ENCODE results near the gene ASB8. TPM values are rescaled to one million over a fixed set of nuclear protein-coding genes. Genes with fewer than 3 reads are reported as not detected.

ASB8 gene
- total RNA-seq (2022): 19.2 and 20.4 TPM in 2 replicates
- Bru-seq, nascent RNA: percentile 65 among the genes with signal in this experiment
- percentile 67 among the genes with signal in this experiment for BruChase-seq, experiment 1, labeled RNA remaining after a 6-hour chase
- percentile 79 among the genes with signal in this experiment for BruChase-seq, experiment 2, labeled RNA remaining after a 2-hour chase
- long read RNA-seq, transcript ASB8-201 (4 exons, 2,615 nt): major isoform, 6 of 10 reads
- long read RNA-seq, partial matches to known transcripts: 0 of 10 reads
- long read RNA-seq, other reads (novel, unspliced or antisense): 2 of 10 reads

GRCh38 chr12:48157018-48157888, at the start of gene ASB8:
Gene ASB8, minus strand, starts transcription at chr12:48157515. Its CDS starts 4,019 bp downstream, at chr12:48153496.
- TF ChIP-seq CTCF (IDR thresholded peaks at IDR 0.05; ENCODE audit: unreplicated experiment): no peak
- no TSS peak for BruUV-seq (replicated peaks)
- Mint-ChIP-seq H3K36me3 (ENCODE audit: insufficient read depth, unreplicated experiment) (peaks cover 20% of the 10 kb centered on the region), H3K4me1 (ENCODE audit: low read depth, unreplicated experiment) (no peaks in the 10 kb centered on the region), H3K27ac (ENCODE audit: unreplicated experiment) (peak within 1 kb of the TSS; percentile 75), H3K9me3 (ENCODE audit: low read depth, unreplicated experiment) (no peaks in the 10 kb centered on the region), H3K27me3 (ENCODE audit: unreplicated experiment) (peaks cover 12% of the 10 kb centered on the region), H3K4me3 (ENCODE audit: low read depth, unreplicated experiment) (peak within 1 kb of the TSS; percentile 81)
- peak; percentile 92 for DNase-seq
- intact Hi-C loops (cut with micrococcal nuclease; ENCODE audit: unreplicated experiment): no loop called here
- CTCF ChIA-PET: interaction anchor here (0.6 to 1.0 kb wide), 5 partner anchors 9 to 208 kb away, joined by 3 to 8 read pairs (median 4); no protein-coding TSS in a partner anchor

- TF ChIP-seq CTCF (IDR thresholded peaks at IDR 0.05; ENCODE audit: unreplicated experiment): no peak
- Mint-ChIP-seq H3K36me3 (ENCODE audit: insufficient read depth, unreplicated experiment) (peaks cover 15% of the 10 kb centered on the region), H3K27me3 (ENCODE audit: unreplicated experiment) (no peaks in the 10 kb centered on the region), H3K9me3 (ENCODE audit: low read depth, unreplicated experiment) (peaks cover 8% of the 10 kb centered on the region), H3K4me1 (ENCODE audit: low read depth, unreplicated experiment) (no peaks in the 10 kb centered on the region), H3K4me3 (ENCODE audit: low read depth, unreplicated experiment) (no peak within 1 kb of the TSS), H3K27ac (ENCODE audit: unreplicated experiment) (peak within 1 kb of the TSS; percentile 61)
- BruUV-seq (replicated peaks): no TSS peak
- intact Hi-C loops (cut with micrococcal nuclease; ENCODE audit: unreplicated experiment): no loop called here
- CTCF ChIA-PET: no interaction called here
- no peak for DNase-seq
Measured at GRCh38 chr12:48203192-48203591, 45.9 kb upstream of the ASB8 start, which contains the start of gene OR10AD1. Gene OR10AD1, minus strand, starts transcription at chr12:48203292. Its CDS starts 0 bp downstream, at chr12:48203292.

GRCh38 chr12:48202766-48203165, 45.5 kb upstream of the ASB8 start:
- H3K9me3 Mint-ChIP-seq (ENCODE audit: low read depth, unreplicated experiment): peaks cover 8% of the 10 kb centered on the region

More at GRCh38 chr12:48202766-48203165, 45.5 kb upstream of the ASB8 start:
- intact Hi-C loops (cut with micrococcal nuclease; ENCODE audit: unreplicated experiment): no loop called here
- Mint-ChIP-seq H3K4me1 (ENCODE audit: low read depth, unreplicated experiment) (no peaks in the 10 kb centered on the region), H3K4me3 (ENCODE audit: low read depth, unreplicated experiment) (no peak overlapping the region), H3K27me3 (ENCODE audit: unreplicated experiment) (no peaks in the 10 kb centered on the region), H3K27ac (ENCODE audit: unreplicated experiment) (peak overlapping the region; percentile 61), H3K36me3 (ENCODE audit: insufficient read depth, unreplicated experiment) (peaks cover 19% of the 10 kb centered on the region)
- CTCF ChIA-PET: no interaction called here
- no TSS peak for BruUV-seq (replicated peaks)
- TF ChIP-seq CTCF (IDR thresholded peaks at IDR 0.05; ENCODE audit: unreplicated experiment): no peak
- no peak for DNase-seq

Measured in Calu3 (cell line).